Prostate gland (tissue), 2 donors: ENCODE measurements around the gene INPP5J. TPM values are rescaled to one million over a fixed set of nuclear protein-coding genes. Genes with fewer than 3 reads are reported as not detected.

Source experiments
- DNase-seq: peaks from one replicate; pipeline ENCODE4 v3.0.0-alpha.2; 2019; ENCODE audit warnings: low spot score
- H3K27ac ChIP-seq, 2 donors: fragments of 200-600 bp; sonication (generic); 2 replicates each; pipeline ENCODE4 v1.5.1; 2017 to 2019
- H3K27me3 ChIP-seq: fragments of 200-600 bp; sonication (generic); replicated peaks from 2 replicates; pipeline ENCODE4 v1.5.1; 2019; ENCODE audit not compliant: insufficient read depth
- H3K36me3 ChIP-seq, 2 donors: fragments of 200-600 bp; sonication (generic); 1 replicate in 1 of 2; 2 replicates in 1 of 2; pipeline versions ENCODE4 v1.5.1 to v1.8.1; 2017 to 2019
- H3K4me1 ChIP-seq: fragments of 200-600 bp; sonication (generic); replicated peaks from 2 replicates; pipeline ENCODE4 v1.5.1; 2019
- H3K4me3 ChIP-seq, 2 donors: fragments of 200-600 bp; sonication (generic); 2 replicates each; pipeline ENCODE4 v1.5.1; 2017 to 2019
- H3K9me3 ChIP-seq: fragments of 200-600 bp; sonication (generic); 2 replicates; pipeline ENCODE4 v1.5.1; 2017
- POLR2A ChIP-seq: fragments of 450-650 bp; IDR thresholded peaks from one replicate; pipeline ENCODE4 v1.6.1; 2016; ENCODE audit warnings: antibody characterized with exemption, mild to moderate bottlenecking
- POLR2AphosphoS5 ChIP-seq: sonication (generic); formaldehyde crosslinking; IDR thresholded peaks from one replicate; pipeline ENCODE4 v1.6.1; 2017; ENCODE audit warnings: antibody characterized with exemption
- WGBS: methylation state at CpG from one replicate; pipeline ENCODE4 v1.1.5; 2018; 5-methylcytosine and 5-hydroxymethylcytosine counted together
- intact Hi-C: fragments of 100-400 bp; cut with DNase I; formaldehyde crosslinking; loops from one replicate; pipeline ENCODE4 v1.14.2; 2022
- total RNA-seq, 2 donors: library from RNA; depleted of rRNA; stranded (reverse); fragments of >200 nt; gene quantifications; one replicate each; pipeline ENCODE4 v1.1.0, GENCODE V29; 2016
- TF ChIP-seq, protein P1 (sequence below), 4 experiments: fragments of 200-600 bp in 2 of 4; fragments of 450-650 bp in 2 of 4; sonication (generic) in 2 of 4; IDR thresholded peaks; 1 replicate in 3 of 4; 2 replicates in 1 of 4; pipeline ENCODE4 v1.5.1; 2016 to 2019; ENCODE audit warnings: antibody characterized with exemption in 4 of 4, mild to moderate bottlenecking in 2 of 4, moderate library complexity in 2 of 4

The INPP5J gene
- total RNA-seq, 2 donors from 2014 or later: 14.4 to 33.3 TPM

DNA sequence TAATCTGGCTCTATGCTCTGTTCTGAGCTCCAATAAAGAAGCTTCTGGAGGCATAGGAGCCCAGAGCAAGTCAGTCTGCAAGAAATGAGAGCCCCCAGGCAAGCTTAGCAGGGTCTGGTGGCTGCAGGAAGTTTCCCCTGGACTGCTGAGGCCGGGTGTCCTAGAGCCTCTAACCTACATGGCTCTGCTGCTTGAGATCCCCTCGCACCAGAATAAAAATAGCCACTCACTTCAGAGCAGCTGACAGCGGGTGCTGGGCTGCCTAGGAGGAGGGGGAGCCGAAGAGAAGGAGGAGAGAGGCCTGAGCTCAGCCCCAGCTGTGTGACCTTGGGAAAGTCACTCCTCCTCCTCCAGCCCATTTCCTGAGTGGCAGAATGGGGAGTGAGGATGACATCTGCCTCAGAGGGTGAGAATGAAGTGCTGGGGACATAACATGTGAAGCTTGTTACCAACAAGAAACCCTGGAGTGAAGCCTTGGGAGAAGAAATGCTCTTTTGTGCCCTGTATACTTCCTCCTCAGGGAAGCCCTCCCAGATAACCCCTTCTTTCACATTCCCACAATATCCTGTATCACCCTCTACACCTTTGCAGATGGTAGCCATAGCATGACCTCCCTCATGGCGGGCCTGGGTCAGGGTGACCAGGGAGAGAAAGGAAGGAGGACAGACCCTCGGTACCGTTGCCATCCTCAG, 3.6 kb upstream of the INPP5J start:
- Histone ChIP-seq H3K27ac (no peak overlapping the region), H3K27me3 (no peaks in the 10 kb centered on the region), H3K36me3 (no peaks in the 10 kb centered on the region), H3K4me1 (peaks cover 12% of the 10 kb centered on the region), H3K4me3 (no peak overlapping the region), H3K9me3 (no peaks in the 10 kb centered on the region)
- TF ChIP-seq, protein P1, sequence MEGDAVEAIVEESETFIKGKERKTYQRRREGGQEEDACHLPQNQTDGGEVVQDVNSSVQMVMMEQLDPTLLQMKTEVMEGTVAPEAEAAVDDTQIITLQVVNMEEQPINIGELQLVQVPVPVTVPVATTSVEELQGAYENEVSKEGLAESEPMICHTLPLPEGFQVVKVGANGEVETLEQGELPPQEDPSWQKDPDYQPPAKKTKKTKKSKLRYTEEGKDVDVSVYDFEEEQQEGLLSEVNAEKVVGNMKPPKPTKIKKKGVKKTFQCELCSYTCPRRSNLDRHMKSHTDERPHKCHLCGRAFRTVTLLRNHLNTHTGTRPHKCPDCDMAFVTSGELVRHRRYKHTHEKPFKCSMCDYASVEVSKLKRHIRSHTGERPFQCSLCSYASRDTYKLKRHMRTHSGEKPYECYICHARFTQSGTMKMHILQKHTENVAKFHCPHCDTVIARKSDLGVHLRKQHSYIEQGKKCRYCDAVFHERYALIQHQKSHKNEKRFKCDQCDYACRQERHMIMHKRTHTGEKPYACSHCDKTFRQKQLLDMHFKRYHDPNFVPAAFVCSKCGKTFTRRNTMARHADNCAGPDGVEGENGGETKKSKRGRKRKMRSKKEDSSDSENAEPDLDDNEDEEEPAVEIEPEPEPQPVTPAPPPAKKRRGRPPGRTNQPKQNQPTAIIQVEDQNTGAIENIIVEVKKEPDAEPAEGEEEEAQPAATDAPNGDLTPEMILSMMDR (IDR thresholded peaks at IDR 0.05): no peak
- no peak for TF ChIP-seq POLR2AphosphoS5
- TF ChIP-seq POLR2A: no peak
- DNase-seq: no peak
- intact Hi-C loops: no loop called here
- WGBS: 72% methylated on average over 7 of the region's 7 CpGs

DNA sequence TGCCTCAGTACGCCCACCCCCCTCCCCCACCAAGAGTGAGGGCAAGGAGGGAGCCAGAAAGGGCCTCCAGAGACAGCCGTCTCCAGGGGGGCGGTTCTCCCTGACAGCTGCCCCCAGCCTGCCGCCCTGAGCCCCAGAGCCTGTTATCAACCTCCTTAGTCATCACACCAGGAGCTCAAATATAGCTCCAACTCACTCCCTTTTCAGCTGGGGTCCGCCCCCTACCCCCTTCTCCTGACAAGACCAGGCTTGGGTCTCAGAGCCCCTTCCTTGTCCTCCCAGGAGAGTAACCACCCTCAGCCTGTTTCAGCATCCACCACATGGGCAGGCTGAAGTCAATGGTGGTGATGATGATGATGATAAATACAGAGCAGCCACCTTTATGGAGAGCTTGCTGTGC, 2.5 kb upstream of the INPP5J start:
- Histone ChIP-seq H3K27ac (no peak overlapping the region), H3K4me3 (no peak overlapping the region), H3K9me3 (no peaks in the 10 kb centered on the region), H3K27me3 (no peaks in the 10 kb centered on the region), H3K4me1 (peaks cover 12% of the 10 kb centered on the region), H3K36me3 (no peaks in the 10 kb centered on the region)
- intact Hi-C loops: no loop called here
- 77% methylated on average over 5 of the region's 5 CpGs for WGBS
- DNase-seq: no peak
- TF ChIP-seq POLR2AphosphoS5: no peak
- TF ChIP-seq, protein P1 (IDR thresholded peaks at IDR 0.05): no peak
- TF ChIP-seq POLR2A: no peak

GRCh38 chr22:31120642-31121041, 2.1 kb upstream of the INPP5J start:
- TF ChIP-seq POLR2A (no peak), POLR2AphosphoS5 (no peak)
- TF ChIP-seq, protein P1 (IDR thresholded peaks at IDR 0.05): no peak
- H3K4me3 ChIP-seq: no peak overlapping the region
- no peaks in the 10 kb centered on the region for H3K27me3 ChIP-seq
- 92% methylated on average over 1 of the region's 1 CpG for WGBS
- intact Hi-C loops: no loop called here
- no peak overlapping the region for H3K27ac ChIP-seq
- peaks cover 12% of the 10 kb centered on the region for H3K4me1 ChIP-seq
- H3K9me3 ChIP-seq: no peaks in the 10 kb centered on the region
- DNase-seq: no peak
- H3K36me3 ChIP-seq: no peaks in the 10 kb centered on the region

GRCh38 chr22:31121403-31121802, 1.4 kb upstream of the INPP5J start:
- no peaks in the 10 kb centered on the region for H3K9me3 ChIP-seq
- H3K4me1 ChIP-seq: peaks cover 12% of the 10 kb centered on the region
- TF ChIP-seq, protein P1 (IDR thresholded peaks at IDR 0.05): no peak
- TF ChIP-seq POLR2AphosphoS5 (no peak), POLR2A (no peak)
- no peaks in the 10 kb centered on the region for H3K36me3 ChIP-seq
- 98% methylated on average over 4 of the region's 4 CpGs for WGBS
- H3K27ac ChIP-seq: no peak overlapping the region
- H3K4me3 ChIP-seq: no peak overlapping the region
- H3K27me3 ChIP-seq: no peaks in the 10 kb centered on the region
- DNase-seq: no peak
- intact Hi-C loops: no loop called here

GRCh38 chr22:31122196-31122531, 602 bp upstream of the INPP5J start:
- no peaks in the 10 kb centered on the region for H3K36me3 ChIP-seq
- TF ChIP-seq POLR2A: no peak
- no peak for TF ChIP-seq POLR2AphosphoS5
- TF ChIP-seq, protein P1 (IDR thresholded peaks at IDR 0.05): no peak
- intact Hi-C loops: no loop called here
- H3K9me3 ChIP-seq: no peaks in the 10 kb centered on the region
- DNase-seq: no peak
- 68% methylated on average over 2 of the region's 2 CpGs for WGBS
- H3K4me3 ChIP-seq: no peak overlapping the region
- peaks cover 12% of the 10 kb centered on the region for H3K4me1 ChIP-seq
- no peak overlapping the region for H3K27ac ChIP-seq
- no peaks in the 10 kb centered on the region for H3K27me3 ChIP-seq
